Activated CD4-positive, alpha-beta T cell treated with anti-CD3 and anti-CD28 coated beads, Interleukin-10, Interleukin-2, amounts not matched to agents 100 ng/mL and 50 ng/mL, durations not matched to agents 16 hours and 8 hours (primary cell): Measurements from ENCODE around the gene WNT1.

ENCODE experiments used
- DNase-seq: peaks from one replicate; pipeline ENCODE4 v3.0.0-alpha.2; 2020

Gene WNT1

GRCh38 chr12:48978291-48978740 is at the start of gene WNT1:
Gene WNT1 (plus strand): TSS chr12:48978322. CDS start chr12:48978651, 329 bp downstream.
- no peak for DNase-seq

GRCh38 chr12:48929551-48929950 is 48.6 kb upstream of the WNT1 start:
- DNase-seq = no peak

- DNase-seq = no peak
These were observed 47.6 kb upstream of the WNT1 start for GRCh38 chr12:48930475-48930874.

DNA sequence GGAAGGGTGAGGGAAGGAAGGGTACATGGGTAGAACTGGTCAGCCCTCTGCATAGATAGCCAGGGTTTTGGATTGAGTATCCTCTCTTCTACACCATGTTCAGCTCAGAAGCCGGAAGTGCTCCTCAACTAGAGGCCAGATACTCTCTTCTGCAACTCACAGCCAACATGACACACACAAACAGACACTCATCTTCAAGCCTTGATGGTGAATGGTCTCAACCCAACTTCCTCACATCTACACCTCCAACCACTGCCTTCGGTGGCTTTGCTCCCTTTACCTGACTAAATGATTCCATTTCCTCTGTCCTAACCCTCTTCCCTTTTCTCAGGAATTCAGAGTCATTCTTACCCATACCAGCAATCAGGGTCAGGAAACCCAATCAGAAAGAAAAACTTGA is 45.2 kb upstream of the WNT1 start:
- DNase-seq = no peak

GRCh38 chr12:48933664-48934311 is 44.3 kb upstream of the WNT1 start:
- peak; percentile 36 for DNase-seq

DNA sequence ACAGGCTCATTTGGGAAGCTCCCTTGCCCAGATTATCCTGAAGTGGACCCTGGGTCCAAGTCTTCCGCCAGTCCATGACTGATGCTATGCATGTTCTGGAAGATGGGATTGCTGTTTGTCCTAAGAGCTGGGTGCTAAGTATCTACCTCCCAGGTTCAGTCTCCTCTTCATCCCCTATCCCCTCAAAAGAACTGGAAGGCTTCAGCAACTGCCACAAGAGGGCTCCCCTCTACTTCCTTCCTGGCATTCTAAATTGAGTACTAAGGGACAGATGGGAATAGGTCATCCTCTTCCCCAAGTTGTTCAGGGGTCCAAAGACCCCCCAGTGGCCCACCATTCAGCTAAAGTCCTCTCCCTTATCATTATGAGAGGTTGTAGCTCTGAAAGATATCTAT is 43.8 kb upstream of the WNT1 start:
- no peak for DNase-seq

- peak; percentile 79 for DNase-seq
These were observed 41.6 kb upstream of the WNT1 start for GRCh38 chr12:48936379-48936979.

- no peak for DNase-seq
These were observed 41.0 kb upstream of the WNT1 start for GRCh38 chr12:48937170-48937569.

DNA sequence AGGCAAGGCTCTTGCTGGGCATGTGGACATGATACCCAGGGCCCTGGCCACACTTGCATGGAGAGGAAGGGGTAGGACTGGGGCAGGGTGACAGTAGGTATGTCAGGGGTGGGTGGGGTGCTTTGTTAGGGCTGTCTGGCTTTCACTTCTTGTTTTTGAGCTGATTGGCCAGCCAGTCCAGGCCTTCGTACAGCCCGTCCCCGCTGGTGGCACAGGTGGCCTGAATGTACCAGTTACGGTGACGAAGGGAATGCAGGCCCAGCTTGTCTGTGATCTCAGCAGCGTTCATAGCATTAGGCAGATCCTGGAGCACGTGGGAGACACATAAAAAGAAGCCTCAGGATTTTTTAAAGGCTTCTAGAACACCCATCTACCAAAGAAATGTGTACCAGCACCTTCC is 39.3 kb upstream of the WNT1 start:
- no peak for DNase-seq

DNA sequence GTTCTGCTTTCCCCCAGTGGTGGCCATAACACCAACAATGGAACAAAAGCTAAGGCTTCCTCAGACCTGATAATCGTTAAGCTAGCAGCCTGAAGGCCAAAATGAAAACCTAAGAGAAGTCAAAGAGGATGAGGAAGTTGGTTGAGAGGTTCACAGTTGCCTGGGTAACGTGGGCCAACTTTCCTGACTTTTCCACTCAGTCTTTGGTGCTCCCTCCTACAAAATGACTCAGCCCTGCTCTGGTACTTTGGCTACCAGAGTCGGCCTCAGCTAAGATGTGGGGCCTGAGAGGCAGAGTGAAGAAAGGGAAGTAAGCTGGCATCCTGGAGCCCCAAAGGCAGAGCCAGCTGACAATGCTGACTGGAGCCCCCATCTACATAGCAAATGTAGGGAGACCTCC is 37.9 kb upstream of the WNT1 start:
- DNase-seq = no peak

DNA sequence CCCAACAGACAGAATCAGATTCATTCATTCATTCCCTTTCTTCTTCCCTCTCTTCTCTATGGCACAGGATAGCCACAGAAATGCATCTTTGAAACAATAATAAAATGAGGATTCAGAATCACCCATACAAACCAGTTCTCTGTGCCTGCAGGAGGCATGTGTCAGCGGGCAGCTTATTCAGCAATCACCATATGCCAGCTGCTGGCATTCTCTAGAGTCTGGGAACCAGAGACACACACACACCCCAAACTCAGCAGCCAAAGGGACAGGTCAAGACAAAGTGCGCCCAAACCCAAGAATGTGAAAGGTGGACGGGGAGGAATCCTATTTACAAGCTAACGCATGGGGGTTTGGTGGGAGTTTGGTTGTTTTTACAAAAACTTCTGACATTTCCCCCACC is 34.9 kb upstream of the WNT1 start:
- DNase-seq = no peak

- DNase-seq = no peak
These were observed 31.9 kb upstream of the WNT1 start for GRCh38 chr12:48946205-48946604.

- no peak for DNase-seq
These were observed 31.2 kb upstream of the WNT1 start for GRCh38 chr12:48946943-48947342.

DNA sequence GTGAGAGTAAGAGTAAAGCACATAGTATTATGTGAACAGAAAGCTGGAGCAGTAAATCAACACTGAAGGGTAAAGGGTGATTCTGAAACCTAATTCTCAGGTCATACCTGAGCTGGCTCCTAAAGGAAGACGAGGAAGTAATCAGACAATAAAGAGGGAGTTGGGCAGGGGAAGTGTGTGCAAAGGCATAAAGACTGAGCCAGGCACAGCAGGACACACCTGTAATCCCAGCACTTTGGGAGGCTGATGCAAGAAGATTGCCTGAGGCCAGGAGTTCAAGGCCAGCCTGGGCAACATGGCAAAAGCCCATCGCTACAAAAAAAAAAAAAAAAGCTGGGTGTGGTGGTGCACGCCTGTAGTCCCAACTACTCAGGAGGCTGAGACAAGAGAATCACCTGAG is 30.4 kb upstream of the WNT1 start:
- no peak for DNase-seq

- DNase-seq = no peak
These were observed 25.4 kb upstream of the WNT1 start for GRCh38 chr12:48952691-48953090.

GRCh38 chr12:48954061-48954460 is 24.1 kb upstream of the WNT1 start:
- no peak for DNase-seq

DNA sequence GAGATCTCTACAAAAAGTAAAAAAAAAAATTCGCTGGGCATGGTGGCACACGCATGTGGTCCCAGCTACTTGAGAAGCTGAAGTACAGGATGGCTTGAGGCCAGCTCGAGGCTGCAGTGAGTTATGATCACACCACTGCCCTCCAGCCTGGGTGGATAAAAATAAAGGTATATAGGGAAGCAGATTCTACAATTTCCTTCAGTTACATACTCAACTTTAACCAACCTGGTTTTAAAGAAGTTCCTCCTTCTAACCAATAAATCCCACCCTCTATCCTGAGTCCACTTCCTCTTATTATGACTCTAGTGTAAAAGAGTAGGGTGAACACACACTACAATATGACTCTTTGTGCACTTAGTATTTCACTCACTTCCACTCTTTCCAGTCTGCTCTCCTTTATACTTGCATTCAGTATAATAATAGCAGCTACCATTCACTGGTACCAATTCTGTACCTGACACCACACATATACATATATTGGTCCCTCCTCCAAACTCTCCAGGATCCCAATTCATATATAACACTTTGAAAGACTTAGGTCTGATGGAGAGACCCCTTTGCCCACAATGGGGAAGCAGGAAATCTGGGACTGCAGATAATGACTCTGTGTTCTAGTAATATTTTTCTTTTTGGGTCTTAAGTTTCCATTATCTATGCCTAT is 23.2 kb upstream of the WNT1 start:
- no peak for DNase-seq

- peak; percentile 51 for DNase-seq
These were observed 21.6 kb upstream of the WNT1 start for GRCh38 chr12:48956279-48957140.

DNA sequence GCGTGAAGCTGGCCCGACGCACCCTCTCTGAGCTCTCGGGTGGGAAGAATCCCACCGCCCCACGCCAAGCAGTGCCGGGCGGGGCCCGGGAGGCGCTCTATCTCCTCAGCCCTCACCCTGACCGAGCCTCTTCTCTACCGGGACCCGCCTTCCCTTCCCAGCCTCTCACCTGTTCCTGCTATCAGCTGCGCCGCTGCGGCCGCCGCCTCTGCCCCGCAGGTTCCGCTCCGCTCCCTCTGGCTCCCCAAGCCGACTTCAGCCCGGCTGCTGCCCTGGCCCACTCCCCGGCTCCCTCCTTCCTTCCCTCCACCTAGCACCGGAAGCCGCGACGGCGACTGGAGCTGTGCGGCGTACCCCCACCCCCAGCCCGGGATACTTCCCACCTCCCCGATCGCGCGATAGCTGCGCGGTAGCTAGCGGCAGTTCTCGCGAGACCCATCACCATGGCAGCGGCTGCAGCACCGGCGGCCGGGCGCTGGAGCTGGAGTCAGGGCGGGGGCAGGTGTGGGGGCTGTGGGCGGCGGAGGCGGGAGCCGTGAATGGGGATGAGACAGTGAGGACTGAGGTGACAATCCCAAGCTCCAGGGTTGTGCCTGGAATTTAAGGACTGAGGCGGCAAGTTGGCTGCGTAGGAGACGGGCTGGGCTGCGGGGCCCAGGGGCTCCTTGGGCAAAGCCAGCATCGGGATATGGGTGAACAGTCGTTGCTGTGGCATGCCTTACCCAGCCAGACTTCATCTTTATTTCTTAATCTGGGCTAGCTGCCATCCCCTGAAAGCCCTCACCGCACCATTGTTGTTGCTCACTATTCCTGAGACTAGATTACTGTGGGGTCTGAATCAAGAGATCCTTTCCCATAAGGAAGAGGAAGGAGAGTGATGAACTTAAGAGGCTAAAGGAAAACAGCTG is 20.7 kb upstream of the WNT1 start, which contains the start of gene ARF3:
TSS of gene ARF3 (minus strand) at position 347 of the 908 bp plus-strand sequence. CDS start 16,392 bp downstream, outside the sequence.
- DNase-seq = peak; percentile 97

GRCh38 chr12:48958049-48958388 is 20.1 kb upstream of the WNT1 start:
- no peak for DNase-seq

GRCh38 chr12:48960834-48961233 is 17.3 kb upstream of the WNT1 start:
- DNase-seq = no peak

GRCh38 chr12:48961331-48961730 is 16.8 kb upstream of the WNT1 start:
- DNase-seq = no peak
